Small intestine (tissue), 7 donors: Measurements from ENCODE around the gene RBM28. TPM values are rescaled to one million over a fixed set of nuclear protein-coding genes. Genes with fewer than 3 reads are reported as not detected.
"Not testable (repeated sequence)": the region's sequence is repeated elsewhere in the genome, so short reads cannot be mapped to it uniquely, and the experiment has no call there.

ENCODE experiments used
- DNase-seq, 2 donors: peaks; one replicate each; pipeline versions ENCODE4 v3.0.0 to v3.0.0-alpha.2; 2013
- FAIRE-seq: peaks from 2 replicates; lab custom pipeline; 2012; peaks lifted over from hg19 to GRCh38; lab: Jason Lieb, UNC
- H3K27ac ChIP-seq, 3 donors: one replicate each; pipeline ENCODE4 v1.5.1; 2013; ENCODE audit warnings: low read length in 2 of 3, mild to moderate bottlenecking in 2 of 3, control low read depth in 1 of 3, inconsistent platforms in 1 of 3, low read depth in 1 of 3, moderate library complexity in 1 of 3
- H3K27me3 ChIP-seq, 3 donors: one replicate each; pipeline ENCODE4 v1.6.1; 2013; ENCODE audit warnings: low read length in 3 of 3, inconsistent platforms in 1 of 3; ENCODE audit not compliant: control insufficient read depth in 3 of 3, insufficient read depth in 3 of 3
- H3K36me3 ChIP-seq, 3 donors: one replicate each; pipeline ENCODE4 v1.6.1; 2013; ENCODE audit warnings: low read length in 3 of 3, inconsistent platforms in 1 of 3, low read depth in 1 of 3, mild to moderate bottlenecking in 1 of 3, moderate library complexity in 1 of 3; ENCODE audit not compliant: control insufficient read depth in 3 of 3, insufficient read depth in 2 of 3
- H3K4me1 ChIP-seq, 3 donors: one replicate each; pipeline ENCODE4 v1.6.1; 2013; ENCODE audit warnings: low read length in 2 of 3, inconsistent platforms in 1 of 3, low read depth in 1 of 3, mild to moderate bottlenecking in 1 of 3, moderate library complexity in 1 of 3; ENCODE audit not compliant: control insufficient read depth in 3 of 3, insufficient read depth in 2 of 3
- H3K4me3 ChIP-seq, 3 donors: one replicate each; pipeline ENCODE4 v1.5.1; 2013; ENCODE audit warnings: low read length in 3 of 3, control low read depth in 1 of 3, inconsistent platforms in 1 of 3, low read depth in 1 of 3, mild to moderate bottlenecking in 1 of 3, moderate library complexity in 1 of 3
- H3K9me3 ChIP-seq, 2 donors: one replicate each; pipeline ENCODE4 v1.6.1; 2013; ENCODE audit warnings: low read depth in 1 of 2, low read length in 1 of 2; ENCODE audit not compliant: control insufficient read depth in 2 of 2, insufficient read depth in 1 of 2
- WGBS, 3 donors: extraction: QIAGEN DNeasy Blood & Tissue Kit; methylation state at CpG; one replicate each; pipeline ENCODE4 v1.1.7; 2013; 5-methylcytosine and 5-hydroxymethylcytosine counted together
- polyA plus RNA-seq, 4 donors: library from polyadenylated mRNA; stranded (reverse) in 3 of 4; unstranded in 1 of 4; fragments of 200-250 nt in 3 of 4; fragments of 120-200 nt in 1 of 4; gene quantifications; one replicate each; pipeline versions ENCODE4 v1.2.1 to v1.2.3, GENCODE V29; 2013
- donor health status: healthy with polysubstance abuse.
- donor health status: control.
- donor health status: control.
- donor health status: Bipolar disorder and iron deficiency.
- donor health status: healthy.

Gene RBM28
- polyA plus RNA-seq, 4 donors: 11.2 to 23.2 (median 14.6) TPM

DNA sequence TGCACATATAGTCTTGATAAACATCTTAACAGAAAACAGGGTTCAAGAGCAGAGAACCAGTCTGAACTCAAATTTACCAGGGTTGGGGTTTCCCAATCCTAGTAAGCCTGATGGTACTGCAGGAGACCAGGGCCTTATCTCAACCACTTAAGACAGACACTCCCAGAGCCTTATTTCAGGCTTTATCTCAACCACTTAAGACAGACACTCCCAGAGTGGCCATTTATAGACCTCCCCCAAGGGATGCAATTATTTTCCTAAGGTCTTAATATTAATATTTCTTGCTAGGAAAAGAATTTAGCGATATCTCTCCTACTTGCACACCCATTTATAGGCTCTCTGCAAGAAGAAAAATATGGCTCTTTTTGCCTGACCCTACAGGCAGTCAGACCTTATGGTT, 63.3 kb downstream of the RBM28 start:
- H3K9me3 ChIP-seq: peaks cover 0 to 17% of the 10 kb centered on the region in 2 donors
- H3K27me3 ChIP-seq, DNase-seq, H3K27ac ChIP-seq, H3K4me3 ChIP-seq, H3K4me1 ChIP-seq, FAIRE-seq, H3K36me3 ChIP-seq: not testable (repeated sequence)
- WGBS, 3 donors: 75 to 86% (median 77%) methylated on average over 1 of the region's 1 CpG

DNA sequence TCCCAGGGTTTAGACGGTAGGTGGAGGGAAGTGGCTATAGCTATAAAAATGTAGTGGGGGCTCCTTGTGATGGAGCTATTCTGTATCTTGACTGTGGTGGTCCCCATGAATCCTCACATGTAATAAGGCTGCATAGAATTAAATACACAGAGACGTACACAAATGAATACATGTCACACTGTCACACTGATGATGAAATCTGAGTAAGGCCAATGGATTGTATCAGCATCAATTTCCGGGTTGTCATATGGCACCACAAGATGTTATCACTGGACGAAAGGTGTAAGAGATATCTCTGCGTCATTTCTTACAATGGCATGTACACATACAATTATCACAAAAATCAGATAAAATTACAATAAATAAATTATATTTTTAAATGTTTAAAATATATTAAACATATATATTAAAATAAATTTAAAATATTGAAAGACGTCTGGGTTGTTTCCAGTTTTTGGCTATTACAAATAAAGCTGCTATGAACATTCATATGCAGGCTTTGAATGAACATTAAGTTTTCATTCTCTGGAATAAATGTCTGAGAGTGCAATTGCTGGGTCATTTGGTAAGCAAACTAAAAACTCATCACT, 64.5 kb downstream of the RBM28 start:
- FAIRE-seq (no peak), DNase-seq (no peak)
- no peaks in the 10 kb centered on the region for H3K4me1 ChIP-seq
- WGBS, 3 donors: 92 to 95% (median 94%) methylated on average over 6 of the region's 6 CpGs
- H3K27ac ChIP-seq: no peak overlapping the region
- no peak overlapping the region for H3K4me3 ChIP-seq
- H3K9me3 ChIP-seq: peaks cover 0 to 17% of the 10 kb centered on the region in 2 donors
- H3K36me3 ChIP-seq: no peaks in the 10 kb centered on the region
- no peaks in the 10 kb centered on the region for H3K27me3 ChIP-seq

DNA sequence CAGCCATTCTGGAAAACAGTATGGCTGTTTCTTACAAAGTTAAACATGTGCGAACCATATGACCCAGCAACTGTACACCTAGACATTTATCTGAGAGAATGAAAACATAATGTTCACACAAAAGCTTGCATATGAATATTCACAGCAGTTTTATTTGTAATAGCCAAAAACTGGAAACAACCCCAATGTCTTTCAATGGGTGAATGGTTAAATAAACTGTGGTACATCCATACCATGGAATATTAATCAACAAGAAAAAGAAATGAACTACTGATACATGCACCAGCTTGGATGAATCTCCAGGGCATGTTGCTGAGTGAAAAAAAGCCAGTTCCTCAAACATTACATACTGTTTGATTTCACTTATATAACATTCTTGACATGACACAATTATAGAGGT, 65.3 kb downstream of the RBM28 start:
- FAIRE-seq: no peak
- WGBS, 3 donors: 94 to 97% (median 97%) methylated on average over 1 of the region's 1 CpG
- Histone ChIP-seq H3K27me3 (peaks cover 0 to 2% (median 0%) of the 10 kb centered on the region in 3 donors), H3K9me3 (peaks cover 0 to 17% of the 10 kb centered on the region in 2 donors), H3K36me3 (no peaks in the 10 kb centered on the region), H3K27ac (no peak overlapping the region), H3K4me3 (no peak overlapping the region), H3K4me1 (no peaks in the 10 kb centered on the region)
- no peak for DNase-seq

DNA sequence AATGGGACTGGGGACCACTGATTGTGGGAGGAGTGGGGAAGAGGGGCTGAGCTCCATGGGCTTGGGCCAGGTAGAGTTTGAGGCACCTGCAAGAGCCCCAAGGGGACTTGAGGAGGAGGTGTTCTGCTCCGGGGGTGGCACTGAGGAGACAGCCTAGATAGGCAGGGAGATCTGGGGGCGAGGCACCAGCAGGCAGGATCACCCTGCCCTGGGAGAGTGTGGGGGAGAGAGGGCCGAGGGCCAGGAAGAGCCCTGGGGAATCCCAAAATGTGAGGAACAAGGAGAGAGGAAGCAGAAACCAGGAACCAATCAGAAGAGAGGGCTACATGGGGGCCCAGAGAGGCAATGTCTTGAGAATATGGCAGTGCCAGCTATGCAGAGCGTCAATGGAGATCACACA, 68.0 kb downstream of the RBM28 start:
- H3K27me3 ChIP-seq: peaks cover 3 to 29% (median 8%) of the 10 kb centered on the region in 3 donors
- DNase-seq (no peak), FAIRE-seq (no peak)
- no peak overlapping the region for H3K4me3 ChIP-seq
- peaks cover 0 to 9% (median 0%) of the 10 kb centered on the region in 3 donors for H3K4me1 ChIP-seq
- no peak overlapping the region for H3K27ac ChIP-seq
- H3K9me3 ChIP-seq: peaks cover 0 to 9% of the 10 kb centered on the region in 2 donors
- WGBS, 3 donors: 85 to 87% (median 85%) methylated on average over 4 of the region's 4 CpGs
- no peaks in the 10 kb centered on the region for H3K36me3 ChIP-seq

DNA sequence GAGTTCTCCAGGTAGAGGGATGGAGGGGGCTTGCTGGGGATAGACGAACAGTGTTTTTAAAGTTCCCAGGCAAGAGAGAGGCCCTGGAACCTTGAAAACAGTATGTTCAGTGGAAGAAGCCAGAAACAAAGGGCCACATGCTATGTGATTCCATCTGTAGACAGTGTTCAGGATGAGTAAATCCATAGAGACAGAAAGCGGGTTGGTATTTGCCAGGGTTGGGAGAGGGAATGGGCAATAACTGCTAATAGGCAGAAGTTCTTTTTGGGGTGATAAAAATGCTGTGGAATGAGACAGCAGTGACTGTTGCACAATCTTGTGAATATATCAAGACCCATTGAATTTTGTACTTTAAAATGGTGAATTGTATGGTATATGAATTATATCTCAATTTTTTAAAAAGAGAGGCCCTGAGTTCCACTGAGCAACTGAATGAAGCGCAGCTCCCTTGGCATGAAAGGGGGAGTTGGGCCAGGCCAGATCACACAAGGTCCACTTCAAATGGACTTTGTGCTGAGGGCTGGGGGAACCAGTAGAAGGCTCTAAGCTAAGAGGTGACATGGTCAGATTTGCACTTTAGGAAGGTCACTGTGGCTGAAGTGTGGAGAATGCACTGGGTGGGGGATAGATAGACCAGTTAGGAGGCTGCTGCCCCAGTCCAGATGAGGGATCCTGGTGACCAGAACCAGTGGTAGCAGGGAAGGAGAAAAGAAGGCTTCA, 68.7 kb downstream of the RBM28 start:
- Histone ChIP-seq H3K27me3 (peaks cover 3 to 33% (median 10%) of the 10 kb centered on the region in 3 donors), H3K4me3 (no peak overlapping the region), H3K9me3 (peaks cover 0 to 4% of the 10 kb centered on the region in 2 donors), H3K4me1 (peaks cover 0 to 11% (median 0%) of the 10 kb centered on the region in 3 donors), H3K27ac (no peak overlapping the region), H3K36me3 (no peaks in the 10 kb centered on the region)
- DNase-seq (no peak), FAIRE-seq (no peak)
- 57 to 65% (median 65%) methylated on average over 3 of the region's 3 CpGs for WGBS, 3 donors

DNA sequence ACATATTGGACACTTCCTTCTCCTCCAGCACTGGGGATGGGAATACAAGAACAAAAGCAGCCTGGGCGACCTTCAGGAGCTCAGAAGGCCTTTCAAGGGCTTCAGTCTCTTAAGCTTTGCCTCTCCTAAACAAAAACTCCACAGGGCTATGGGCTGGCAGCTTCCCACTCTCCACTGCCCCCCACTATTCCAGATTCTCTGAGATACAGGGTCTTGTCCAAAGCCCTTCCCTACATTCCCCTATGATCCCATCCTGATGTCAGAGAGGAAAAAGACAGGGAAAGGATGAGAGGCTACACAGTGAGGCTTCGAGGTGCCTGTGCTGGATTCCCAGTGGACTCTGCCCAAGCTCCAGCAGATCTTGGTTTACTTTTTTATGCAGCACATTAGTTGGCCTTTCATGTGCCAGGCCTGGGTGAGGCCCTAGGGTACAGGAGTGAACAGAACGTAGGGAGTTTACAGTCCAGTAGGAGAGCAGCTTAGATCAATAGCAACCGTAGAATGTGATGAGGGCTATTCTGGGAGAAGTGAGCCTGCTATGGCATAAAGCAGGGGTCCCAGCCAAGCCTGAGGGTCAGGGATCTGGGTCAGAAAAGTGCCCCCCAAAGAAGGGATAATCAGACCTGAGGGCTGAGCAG, 69.3 kb downstream of the RBM28 start:
- Histone ChIP-seq H3K36me3 (no peaks in the 10 kb centered on the region), H3K27ac (no peak overlapping the region), H3K4me3 (no peak overlapping the region), H3K4me1 (peaks cover 0 to 11% (median 0%) of the 10 kb centered on the region in 3 donors), H3K9me3 (no peaks in the 10 kb centered on the region), H3K27me3 (peaks cover 3 to 33% (median 10%) of the 10 kb centered on the region in 3 donors)
- FAIRE-seq (no peak), DNase-seq (peak in 1 of 2 donors; percentile 56)
- 40 to 60% (median 47%) methylated on average over 4 of the region's 4 CpGs for WGBS, 3 donors

DNA sequence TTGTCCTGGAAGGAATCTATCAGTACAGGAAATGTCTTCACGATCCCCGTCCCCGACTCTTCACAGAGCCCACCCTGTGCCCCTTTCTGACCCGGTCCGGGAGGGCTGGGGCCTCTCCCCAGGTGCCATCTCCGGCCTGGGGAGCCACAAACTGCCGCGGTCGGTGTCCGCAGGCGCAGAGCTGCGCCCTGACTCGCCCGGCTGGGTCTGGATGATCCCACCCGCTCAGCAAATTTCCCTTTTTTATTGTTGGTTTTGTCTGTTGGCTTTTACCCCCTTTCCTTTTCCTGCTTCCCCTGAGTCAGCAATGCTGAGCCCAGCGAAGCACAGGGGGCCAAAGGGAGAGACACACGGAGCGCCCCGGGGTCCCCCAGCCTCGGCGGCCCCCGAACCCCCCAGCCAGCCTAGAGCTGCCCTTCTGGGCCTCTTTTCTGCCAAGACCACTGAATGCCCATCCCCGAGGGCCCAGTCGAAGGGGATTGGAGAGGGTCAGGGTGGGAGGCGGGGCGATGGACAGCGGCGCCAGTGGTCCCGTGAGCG, 71.7 kb downstream of the RBM28 start:
- H3K27me3 ChIP-seq: peaks cover 3 to 42% (median 10%) of the 10 kb centered on the region in 3 donors
- FAIRE-seq: no peak

DNA sequence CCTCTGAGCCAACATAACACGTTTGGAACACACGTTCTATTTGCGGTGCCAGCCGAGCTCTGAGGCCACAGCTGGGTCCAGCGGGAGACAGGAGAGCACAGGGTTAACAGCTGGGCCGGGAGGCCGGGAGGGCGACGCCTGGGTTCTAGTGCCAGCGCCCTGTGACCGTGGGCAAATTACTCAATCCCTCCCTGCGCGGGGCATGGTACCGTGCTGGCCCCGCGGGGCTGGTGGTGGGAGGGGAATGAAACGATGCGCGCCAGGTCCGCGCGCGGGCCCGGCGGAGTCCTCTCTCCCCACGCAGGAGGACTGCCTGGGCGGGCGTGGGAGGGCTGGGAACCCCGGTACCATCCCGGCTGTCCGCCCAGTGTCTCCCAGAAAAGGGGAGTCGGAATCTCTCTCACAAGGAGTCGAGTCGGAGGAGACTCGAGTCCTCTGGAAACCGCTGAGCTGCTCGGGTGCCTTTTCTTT, 72.2 kb downstream of the RBM28 start:
- Histone ChIP-seq H3K36me3 (no peaks in the 10 kb centered on the region), H3K4me1 (peaks cover 0 to 20% (median 0%) of the 10 kb centered on the region in 3 donors), H3K9me3 (no peaks in the 10 kb centered on the region), H3K27ac (no peak overlapping the region), H3K4me3 (peak overlapping the region in 1 of 3 donors; percentile 32), H3K27me3 (peaks cover 3 to 43% (median 10%) of the 10 kb centered on the region in 3 donors)
- 5 to 17% (median 8%) methylated on average over 34 to 37 of the region's 37 CpGs for WGBS, 3 donors
- FAIRE-seq: no peak
- DNase-seq: peak in 1 of 2 donors; percentile 29

More for the DNA sequence above, 71.7 kb downstream of the RBM28 start:
- Histone ChIP-seq H3K9me3 (no peaks in the 10 kb centered on the region), H3K4me1 (peaks cover 0 to 15% (median 0%) of the 10 kb centered on the region in 3 donors), H3K36me3 (no peaks in the 10 kb centered on the region), H3K4me3 (peak overlapping the region in 1 of 3 donors; percentile 32), H3K27ac (no peak overlapping the region)
- WGBS, 3 donors: 23 to 41% (median 34%) methylated on average over 25 to 30 of the region's 30 CpGs
- DNase-seq: no peak
